Activated CD8-positive, alpha-beta T cell treated with anti-CD3 and anti-CD28 coated beads for 36 hours (primary cell): Measurements from ENCODE around the gene NUDT14. TPM values are rescaled to one million over a fixed set of nuclear protein-coding genes. Genes with fewer than 3 reads are reported as not detected.

Experiments used
- ATAC-seq: fragments of 200-7000 bp; cut with Tn5 transposase; one replicate; pipeline ENCODE4 v1.10.0; 2021; ENCODE audit warnings: mild to moderate bottlenecking, moderate library complexity
- CTCF ChIA-PET: fragments of 350-600 bp; sonication (Branson Sonifier 250); formaldehyde crosslinking; loops from one replicate; lab custom pipeline; 2021; ENCODE audit warnings: antibody characterized with exemption; lab: Charles Lee
- POLR2A ChIA-PET: fragments of 350-600 bp; sonication (Branson Sonifier 250); formaldehyde crosslinking; loops from one replicate; lab custom pipeline; 2021; ENCODE audit warnings: antibody characterized with exemption; lab: Charles Lee
- DNase-seq: peaks from one replicate; pipeline ENCODE4 v3.0.0-alpha.2; 2020
- H3K27ac Mint-ChIP-seq: one replicate; pipeline ENCODE4 v1.8.0; 2021; ENCODE audit warnings: mild to moderate bottlenecking, mixed read lengths
- H3K27me3 Mint-ChIP-seq: one replicate; pipeline ENCODE4 v1.8.0; 2021; ENCODE audit warnings: mixed read lengths
- H3K36me3 Mint-ChIP-seq: one replicate; pipeline ENCODE4 v1.8.0; 2021; ENCODE audit warnings: low read depth, mixed read lengths
- H3K4me1 Mint-ChIP-seq: one replicate; pipeline ENCODE4 v1.8.0; 2021; ENCODE audit warnings: low read depth, mixed read lengths
- H3K4me3 Mint-ChIP-seq: one replicate; pipeline ENCODE4 v1.8.0; 2021; ENCODE audit warnings: mild to moderate bottlenecking, moderate library complexity, mixed read lengths
- H3K9me3 Mint-ChIP-seq: one replicate; pipeline ENCODE4 v1.8.0; 2021; ENCODE audit warnings: mixed read lengths
- CTCF ChIP-seq: fragments of 200-600 bp; IDR thresholded peaks from one replicate; pipeline ENCODE4 v1.8.0; 2022; ENCODE audit warnings: antibody characterized with exemption, mild to moderate bottlenecking
- intact Hi-C: fragments of 100-400 bp; cut with micrococcal nuclease; formaldehyde crosslinking; loops from one replicate; pipeline ENCODE4 v1.10.0; 2022
- total RNA-seq, 2 experiments: library from RNA; stranded (reverse); gene quantifications; one replicate each; pipeline ENCODE4 v1.2.3, GENCODE V29; 2021

NUDT14 gene
- total RNA-seq, 2 experiments from 2014 or later: 9.3 to 9.7 TPM

GRCh38 chr14:105226198-105226597 lies 45.1 kb upstream of the NUDT14 start:
- Mint-ChIP-seq H3K27me3 (no peaks in the 10 kb centered on the region), H3K9me3 (no peaks in the 10 kb centered on the region), H3K4me3 (no peak overlapping the region), H3K4me1 (no peaks in the 10 kb centered on the region), H3K36me3 (peaks cover 3% of the 10 kb centered on the region), H3K27ac (no peak overlapping the region)
- intact Hi-C loops: no loop called here
- ChIA-PET POLR2A (no interaction called here), CTCF (interaction anchor here (1.2 kb wide), 1 partner anchor 22 kb away, joined by 3 read pairs; the partner anchor contains the start of gene BTBD6)
- ATAC-seq (no peak), DNase-seq (no peak)
- TF ChIP-seq CTCF: no peak

- TF ChIP-seq CTCF: no peak
- H3K4me3 Mint-ChIP-seq: no peak overlapping the region
- ChIA-PET POLR2A (interaction anchor here (0.7 kb wide), 1 partner anchor 116 kb away, joined by 3 read pairs; no protein-coding TSS in a partner anchor), CTCF (no interaction called here)
- H3K27ac Mint-ChIP-seq: no peak overlapping the region
- H3K36me3 Mint-ChIP-seq: peaks cover 5% of the 10 kb centered on the region
- no peaks in the 10 kb centered on the region for H3K4me1 Mint-ChIP-seq
- ATAC-seq (no peak), DNase-seq (no peak)
- intact Hi-C loops: no loop called here
- H3K9me3 Mint-ChIP-seq: no peaks in the 10 kb centered on the region
- H3K27me3 Mint-ChIP-seq: no peaks in the 10 kb centered on the region
These were observed 43.9 kb upstream of the NUDT14 start for GRCh38 chr14:105224845-105225570.

- Mint-ChIP-seq H3K36me3 (peaks cover 6% of the 10 kb centered on the region), H3K9me3 (no peaks in the 10 kb centered on the region), H3K27ac (no peak overlapping the region), H3K27me3 (no peaks in the 10 kb centered on the region), H3K4me3 (no peak overlapping the region), H3K4me1 (no peaks in the 10 kb centered on the region)
- ChIA-PET CTCF (interaction anchor here (0.9 to 1.1 kb wide), 2 partner anchors 21 to 134 kb away, joined by 3 to 5 read pairs; no protein-coding TSS in a partner anchor), POLR2A (no interaction called here)
- TF ChIP-seq CTCF: no peak
- intact Hi-C loops: no loop called here
- no peak for DNase-seq
- no peak for ATAC-seq
These were observed 42.8 kb upstream of the NUDT14 start for GRCh38 chr14:105223770-105224544.

- DNase-seq (no peak), ATAC-seq (no peak)
- CTCF ChIA-PET: no interaction called here
- TF ChIP-seq CTCF: no peak
- Mint-ChIP-seq H3K27ac (no peak overlapping the region), H3K27me3 (no peaks in the 10 kb centered on the region), H3K36me3 (peaks cover 8% of the 10 kb centered on the region), H3K9me3 (no peaks in the 10 kb centered on the region), H3K4me3 (no peak overlapping the region), H3K4me1 (no peaks in the 10 kb centered on the region)
- POLR2A ChIA-PET: no interaction called here
- intact Hi-C loops: no loop called here
These were observed 42.1 kb upstream of the NUDT14 start for GRCh38 chr14:105223260-105223659.

- Mint-ChIP-seq H3K27ac (no peak overlapping the region), H3K4me1 (no peaks in the 10 kb centered on the region), H3K4me3 (no peak overlapping the region), H3K27me3 (no peaks in the 10 kb centered on the region), H3K9me3 (no peaks in the 10 kb centered on the region), H3K36me3 (peaks cover 6% of the 10 kb centered on the region)
- DNase-seq (no peak), ATAC-seq (no peak)
- no peak for TF ChIP-seq CTCF
- intact Hi-C loops: no loop called here
- POLR2A ChIA-PET: no interaction called here
- CTCF ChIA-PET: no interaction called here
These were observed 40.6 kb upstream of the NUDT14 start for GRCh38 chr14:105221598-105222178.
